Endodermal cell (in vitro differentiated cells): Measurements from ENCODE around the gene COG3. TPM values are rescaled to one million over a fixed set of nuclear protein-coding genes. Genes with fewer than 3 reads are reported as not detected.

Source experiments
- DNase-seq: peaks from one replicate; pipeline ENCODE4 v3.0.0-alpha.2; 2017
- H3K27ac ChIP-seq: 2 replicates; pipeline ENCODE4 v1.5.1; 2013; ENCODE audit warnings: mild to moderate bottlenecking, low read depth, low read length, moderate library complexity
- H3K27me3 ChIP-seq: 2 replicates; pipeline ENCODE4 v1.6.1; 2013; ENCODE audit warnings: mild to moderate bottlenecking, low read length, moderate library complexity; ENCODE audit not compliant: insufficient read depth, control insufficient read depth, poor library complexity, severe bottlenecking
- H3K36me3 ChIP-seq: 2 replicates; pipeline ENCODE4 v1.7.0; 2013; ENCODE audit warnings: mild to moderate bottlenecking, low read length, moderate library complexity; ENCODE audit not compliant: control insufficient read depth, insufficient read depth
- H3K4me1 ChIP-seq: one replicate; pipeline ENCODE4 v1.7.0; 2013; ENCODE audit warnings: low read length; ENCODE audit not compliant: control insufficient read depth, insufficient read depth
- H3K4me3 ChIP-seq: 2 replicates; pipeline ENCODE4 v1.5.1; 2013; ENCODE audit warnings: mild to moderate bottlenecking, low read length, moderate library complexity
- H3K9ac ChIP-seq: 2 replicates; pipeline ENCODE4 v1.6.1; 2013; ENCODE audit warnings: mild to moderate bottlenecking, low read length, moderate library complexity; ENCODE audit not compliant: poor library complexity, severe bottlenecking; ENCODE audit errors: extremely low read depth
- H3K9me3 ChIP-seq: 2 replicates; pipeline ENCODE4 v1.6.1; 2013; ENCODE audit warnings: mild to moderate bottlenecking, low read length, moderate library complexity; ENCODE audit not compliant: control insufficient read depth
- H3K27ac Mint-ChIP-seq: 2 replicates; pipeline ENCODE4 v1.8.0; 2020; ENCODE audit warnings: mixed read lengths
- H3K27me3 Mint-ChIP-seq: 2 replicates; pipeline ENCODE4 v1.8.0; 2021; ENCODE audit warnings: mild to moderate bottlenecking, mixed read lengths; ENCODE audit not compliant: insufficient read depth
- H3K36me3 Mint-ChIP-seq: 2 replicates; pipeline ENCODE4 v1.8.0; 2020; ENCODE audit warnings: low read depth, mixed read lengths
- H3K4me1 Mint-ChIP-seq: 2 replicates; pipeline ENCODE4 v1.8.0; 2020; ENCODE audit warnings: mixed read lengths
- H3K4me3 Mint-ChIP-seq: 2 replicates; pipeline ENCODE4 v1.8.0; 2020; ENCODE audit warnings: mild to moderate bottlenecking, moderate library complexity, mixed read lengths
- H3K9me3 Mint-ChIP-seq: 2 replicates; pipeline ENCODE4 v1.8.0; 2020; ENCODE audit warnings: mild to moderate bottlenecking, mixed read lengths
- WGBS, 2 experiments: methylation state at CpG; one replicate each; pipeline versions ENCODE4 v1.1.5 to v1.1.7; 2013; ENCODE audit warnings: missing lambda C conversion rate in 2 of 2, mixed read lengths in 1 of 2; ENCODE audit not compliant: insufficient coverage in 1 of 2, insufficient read length in 1 of 2; 5-methylcytosine and 5-hydroxymethylcytosine counted together
- total RNA-seq, 2 donors: library from RNA; stranded (reverse); fragmentation: NEBNext Ultra II Directional in 1 of 2; extraction: Animal tissue kit (Norgen Biotek cat#: 25700) in 1 of 2; gene quantifications; 2 replicates in 1 of 2; 3 replicates in 1 of 2; pipeline ENCODE4 v1.2.1, GENCODE V29; 2021
- TF ChIP-seq, protein P1 (sequence below): fragments of 200-600 bp; sonication (generic); conservative IDR thresholded peaks from 2 replicates; pipeline ENCODE4 v1.5.0; 2021; ENCODE audit warnings: antibody characterized with exemption, mild to moderate bottlenecking

The COG3 gene
- total RNA-seq, 2 donors from 2014 or later, result 21.8 to 23.8 TPM

DNA sequence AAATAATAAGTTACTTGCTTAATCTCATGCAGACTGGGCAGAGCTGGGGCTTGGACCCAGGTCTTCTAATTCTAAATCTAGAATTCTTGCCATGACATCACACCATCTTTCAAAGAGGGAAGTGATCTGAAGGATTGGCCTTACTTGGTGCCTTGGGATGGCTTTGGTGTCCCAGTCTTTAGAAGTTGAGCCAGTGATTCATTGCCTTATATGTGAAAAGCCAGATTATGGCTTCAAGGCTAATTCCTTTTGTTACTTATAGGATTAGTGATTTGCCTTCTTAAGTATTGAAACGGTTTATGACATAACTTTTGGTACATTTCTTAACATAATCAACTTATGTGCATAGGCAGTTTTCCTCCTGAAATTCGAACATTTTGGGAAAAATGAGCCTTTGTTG lies 14.9 kb downstream of the COG3 start:
- Mint-ChIP-seq H3K9me3 (peaks cover 13% of the 10 kb centered on the region), H3K27me3 (no peaks in the 10 kb centered on the region), H3K27ac (no peak overlapping the region), H3K36me3 (peaks cover 51% of the 10 kb centered on the region), H3K4me3 (no peak overlapping the region), H3K4me1 (no peaks in the 10 kb centered on the region)
- H3K9me3 ChIP-seq, result peaks cover 16% of the 10 kb centered on the region
- no peaks in the 10 kb centered on the region for H3K27me3 ChIP-seq
- TF ChIP-seq, protein P1, sequence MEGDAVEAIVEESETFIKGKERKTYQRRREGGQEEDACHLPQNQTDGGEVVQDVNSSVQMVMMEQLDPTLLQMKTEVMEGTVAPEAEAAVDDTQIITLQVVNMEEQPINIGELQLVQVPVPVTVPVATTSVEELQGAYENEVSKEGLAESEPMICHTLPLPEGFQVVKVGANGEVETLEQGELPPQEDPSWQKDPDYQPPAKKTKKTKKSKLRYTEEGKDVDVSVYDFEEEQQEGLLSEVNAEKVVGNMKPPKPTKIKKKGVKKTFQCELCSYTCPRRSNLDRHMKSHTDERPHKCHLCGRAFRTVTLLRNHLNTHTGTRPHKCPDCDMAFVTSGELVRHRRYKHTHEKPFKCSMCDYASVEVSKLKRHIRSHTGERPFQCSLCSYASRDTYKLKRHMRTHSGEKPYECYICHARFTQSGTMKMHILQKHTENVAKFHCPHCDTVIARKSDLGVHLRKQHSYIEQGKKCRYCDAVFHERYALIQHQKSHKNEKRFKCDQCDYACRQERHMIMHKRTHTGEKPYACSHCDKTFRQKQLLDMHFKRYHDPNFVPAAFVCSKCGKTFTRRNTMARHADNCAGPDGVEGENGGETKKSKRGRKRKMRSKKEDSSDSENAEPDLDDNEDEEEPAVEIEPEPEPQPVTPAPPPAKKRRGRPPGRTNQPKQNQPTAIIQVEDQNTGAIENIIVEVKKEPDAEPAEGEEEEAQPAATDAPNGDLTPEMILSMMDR, result no peak
- no peak overlapping the region for H3K4me3 ChIP-seq
- H3K27ac ChIP-seq, result no peak overlapping the region
- DNase-seq, result no peak
- 89% methylated on average over 2 of the region's 2 CpGs; no CpG with 5 or more reads in 1 of the 2 experiments for WGBS, 2 experiments
- H3K36me3 ChIP-seq, result peaks cover 79% of the 10 kb centered on the region
- no peak overlapping the region for H3K9ac ChIP-seq
- H3K4me1 ChIP-seq, result no peaks in the 10 kb centered on the region

DNA sequence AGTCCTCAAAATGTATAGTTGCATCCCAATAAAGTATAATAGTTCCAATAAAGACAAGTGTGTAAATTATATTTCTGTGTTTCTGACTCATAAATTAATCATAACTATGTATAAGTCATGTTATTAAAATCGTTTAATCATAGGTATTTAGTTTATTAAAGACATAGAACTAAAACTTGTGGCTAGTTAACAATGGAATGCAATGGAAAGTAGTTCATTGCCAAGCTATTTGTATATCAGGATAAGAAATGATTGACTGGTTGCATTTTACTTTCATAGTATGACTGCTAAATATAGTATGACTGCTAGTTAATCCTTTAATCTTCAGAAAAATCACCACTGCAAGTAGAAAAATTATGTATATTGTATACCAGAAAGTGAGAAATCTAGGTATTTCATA lies 16.9 kb downstream of the COG3 start:
- Histone ChIP-seq H3K4me3 (no peak overlapping the region), H3K9ac (no peak overlapping the region), H3K4me1 (no peaks in the 10 kb centered on the region), H3K36me3 (peaks cover 73% of the 10 kb centered on the region), H3K9me3 (peaks cover 23% of the 10 kb centered on the region), H3K27me3 (no peaks in the 10 kb centered on the region), H3K27ac (no peak overlapping the region)
- peaks cover 52% of the 10 kb centered on the region for H3K36me3 Mint-ChIP-seq
- H3K4me3 Mint-ChIP-seq, result no peak overlapping the region
- WGBS, 2 experiments, result 100% methylated on average over 1 of the region's 1 CpG
- peaks cover 20% of the 10 kb centered on the region for H3K9me3 Mint-ChIP-seq
- no peak overlapping the region for H3K27ac Mint-ChIP-seq
- H3K4me1 Mint-ChIP-seq, result no peaks in the 10 kb centered on the region
- H3K27me3 Mint-ChIP-seq, result no peaks in the 10 kb centered on the region
- DNase-seq, result no peak
- TF ChIP-seq, protein P1, result no peak

DNA sequence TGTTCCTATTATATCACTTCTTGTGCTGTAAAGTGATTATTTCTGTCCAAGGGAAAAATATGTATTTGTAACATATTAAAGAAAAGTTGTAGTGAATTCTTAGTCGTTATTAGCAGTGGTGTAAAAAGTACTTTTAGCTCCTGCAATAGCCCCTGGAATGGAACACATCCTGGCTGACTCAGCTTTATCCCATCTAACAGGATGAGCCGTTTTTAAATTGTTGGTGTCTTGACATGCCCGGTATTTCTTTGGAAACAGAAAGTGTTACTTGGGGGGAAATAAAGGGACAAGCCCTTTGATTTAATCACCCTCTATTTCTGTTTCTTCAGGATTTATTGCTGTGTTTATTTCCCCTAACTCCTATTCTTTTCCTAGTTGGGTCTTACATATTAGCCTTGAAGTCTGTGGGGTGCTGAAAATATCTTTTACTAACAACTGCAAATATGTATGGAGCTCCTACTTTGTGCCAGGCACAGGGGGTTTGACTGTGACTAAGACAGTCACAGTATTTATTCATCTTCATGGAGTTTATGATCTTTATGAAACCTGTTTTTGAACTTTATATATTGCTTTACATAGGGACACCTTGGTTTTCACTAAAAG lies 17.9 kb downstream of the COG3 start:
- TF ChIP-seq, protein P1, result no peak
- no peak for DNase-seq
- no peaks in the 10 kb centered on the region for H3K27me3 ChIP-seq
- Mint-ChIP-seq H3K27me3 (no peaks in the 10 kb centered on the region), H3K9me3 (peaks cover 21% of the 10 kb centered on the region), H3K4me3 (no peak overlapping the region), H3K36me3 (peaks cover 57% of the 10 kb centered on the region), H3K27ac (no peak overlapping the region), H3K4me1 (no peaks in the 10 kb centered on the region)
- H3K9ac ChIP-seq, result no peak overlapping the region
- H3K4me1 ChIP-seq, result no peaks in the 10 kb centered on the region
- H3K4me3 ChIP-seq, result no peak overlapping the region
- no peak overlapping the region for H3K27ac ChIP-seq
- H3K36me3 ChIP-seq, result peaks cover 73% of the 10 kb centered on the region
- H3K9me3 ChIP-seq, result peaks cover 28% of the 10 kb centered on the region
- WGBS, 2 experiments, result 69 to 79% methylated on average over 2 to 3 of the region's 3 CpGs
